Left renal cortex interstitium (tissue), 4 donors: ENCODE results near the gene ZSWIM1. TPM values are rescaled to one million over a fixed set of nuclear protein-coding genes. Genes with fewer than 3 reads are reported as not detected.
"Not testable (repeated sequence)": the region's sequence is repeated elsewhere in the genome, so short reads cannot be mapped to it uniquely, and the experiment has no call there.

Experiments
- DNase-seq, 4 donors: peaks; one replicate each; pipeline ENCODE4 v3.0.0-alpha.2; 2013; ENCODE audit warnings: low read depth in 4 of 4, low spot score in 2 of 4, missing footprints in 1 of 4
- polyA plus RNA-seq, 4 donors: library from polyadenylated mRNA; unstranded; fragments of 120-200 nt; gene quantifications; one replicate each; pipeline ENCODE4 v1.2.1, GENCODE V29; 2013; ENCODE audit not compliant: insufficient read length in 4 of 4

The ZSWIM1 gene
- polyA plus RNA-seq, 4 donors: 13.3 to 18.5 (median 15.7) TPM

DNA sequence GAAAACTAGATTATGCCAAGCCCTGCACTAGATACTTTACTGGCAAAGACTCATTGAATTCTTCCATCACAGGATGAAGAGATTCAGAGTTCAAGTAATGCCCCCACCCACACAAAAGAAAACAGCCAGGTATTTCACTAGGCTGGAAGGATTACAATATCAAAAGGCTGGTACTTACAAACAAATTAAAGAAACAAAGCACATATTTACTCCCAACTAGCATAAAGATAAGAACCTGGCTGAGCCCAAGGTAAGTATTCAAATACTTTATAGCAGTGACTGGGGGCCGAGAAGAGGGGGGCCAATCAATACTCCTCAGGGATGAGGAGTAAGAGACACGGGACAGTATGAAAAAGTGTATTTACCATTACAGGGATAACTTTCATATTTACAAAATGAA is 27.5 kb upstream of the ZSWIM1 start:
- DNase-seq: no peak

DNA sequence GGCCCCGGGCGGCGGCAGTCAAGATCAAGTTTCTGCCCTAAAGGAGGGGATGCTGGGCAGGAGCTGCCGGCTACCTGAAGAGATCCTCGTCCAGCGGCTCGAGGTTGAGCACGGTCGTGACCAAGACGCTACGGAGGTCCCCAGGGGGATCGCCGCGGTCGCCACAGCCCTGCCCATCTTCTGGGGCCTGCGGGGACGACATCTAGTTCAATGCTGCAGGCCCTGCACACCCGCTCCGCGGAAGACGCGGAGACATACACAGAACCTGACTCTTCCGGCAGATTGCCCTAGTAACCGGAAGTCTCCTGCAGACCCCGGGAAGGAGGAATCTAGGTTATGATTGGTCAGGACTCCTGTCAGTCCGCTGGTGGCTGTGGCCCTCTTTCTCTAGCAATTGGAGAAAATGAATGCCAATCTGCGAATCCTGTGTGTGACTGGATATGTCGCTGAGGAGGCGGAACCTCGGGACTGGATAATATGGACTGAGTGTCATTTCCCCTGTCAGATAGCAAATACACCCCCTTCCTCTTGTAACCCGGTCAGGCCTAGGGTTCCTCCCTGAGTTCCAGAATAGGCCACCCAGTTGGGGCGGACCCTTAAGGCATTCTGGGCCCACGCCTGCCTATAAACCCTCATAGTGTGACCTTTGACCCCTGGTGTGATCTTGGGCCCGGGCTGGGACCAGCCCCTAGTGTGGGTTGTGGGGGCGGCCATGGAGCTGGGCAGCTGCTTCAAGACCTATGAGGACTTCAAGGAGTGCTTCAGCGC is 23.7 kb upstream of the ZSWIM1 start, which contains the start of the genes ACOT8 and ZSWIM3:
Gene ACOT8, minus strand, starts transcription at position 279 of the 768 bp plus-strand sequence. Its CDS starts 77 bp downstream, at position 202.
Gene ZSWIM3, plus strand, starts transcription at position 501 of the 768 bp plus-strand sequence. Its CDS starts 212 bp downstream, at position 713.
- peak; percentile 99 to 100 (median 100) for DNase-seq

DNA sequence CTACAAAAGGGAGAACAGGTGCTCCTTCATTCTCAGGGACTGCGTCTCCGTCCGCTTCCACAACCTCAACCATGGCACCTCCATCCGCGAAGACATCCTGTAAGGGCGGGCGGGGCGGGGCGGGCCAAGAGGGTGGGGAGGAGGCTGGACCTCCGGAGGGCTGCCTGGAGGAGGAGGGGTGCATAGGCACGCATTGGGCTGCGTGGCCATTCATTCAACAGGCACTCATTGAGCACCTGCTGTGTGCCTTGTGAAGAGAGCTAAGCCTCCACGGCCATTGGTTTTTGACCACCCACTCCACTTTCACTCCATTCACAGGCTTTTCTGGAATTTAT is 23.2 kb upstream of the ZSWIM1 start:
- DNase-seq: no peak

DNA sequence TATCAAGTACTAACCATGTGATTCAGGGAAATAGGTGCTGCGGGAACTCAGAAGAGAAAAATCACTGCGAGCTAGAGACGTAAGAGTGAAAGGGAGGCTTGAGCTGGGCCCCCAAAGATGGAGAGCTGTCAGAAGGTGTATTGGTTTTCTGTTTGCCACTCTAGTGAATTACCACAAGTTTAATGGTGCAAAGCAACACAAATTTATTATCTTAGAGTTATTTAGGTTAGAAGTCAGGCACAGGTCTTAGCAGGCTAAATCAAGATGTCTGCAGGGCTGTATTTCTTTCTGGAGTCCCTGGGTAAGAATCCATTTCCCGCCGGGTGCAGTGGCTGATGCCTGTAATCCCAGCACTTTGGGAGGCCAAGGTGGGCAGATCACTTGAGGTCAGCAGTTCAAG is 21.1 kb upstream of the ZSWIM1 start:
- peak in 1 of 4 donors; percentile 24 for DNase-seq

DNA sequence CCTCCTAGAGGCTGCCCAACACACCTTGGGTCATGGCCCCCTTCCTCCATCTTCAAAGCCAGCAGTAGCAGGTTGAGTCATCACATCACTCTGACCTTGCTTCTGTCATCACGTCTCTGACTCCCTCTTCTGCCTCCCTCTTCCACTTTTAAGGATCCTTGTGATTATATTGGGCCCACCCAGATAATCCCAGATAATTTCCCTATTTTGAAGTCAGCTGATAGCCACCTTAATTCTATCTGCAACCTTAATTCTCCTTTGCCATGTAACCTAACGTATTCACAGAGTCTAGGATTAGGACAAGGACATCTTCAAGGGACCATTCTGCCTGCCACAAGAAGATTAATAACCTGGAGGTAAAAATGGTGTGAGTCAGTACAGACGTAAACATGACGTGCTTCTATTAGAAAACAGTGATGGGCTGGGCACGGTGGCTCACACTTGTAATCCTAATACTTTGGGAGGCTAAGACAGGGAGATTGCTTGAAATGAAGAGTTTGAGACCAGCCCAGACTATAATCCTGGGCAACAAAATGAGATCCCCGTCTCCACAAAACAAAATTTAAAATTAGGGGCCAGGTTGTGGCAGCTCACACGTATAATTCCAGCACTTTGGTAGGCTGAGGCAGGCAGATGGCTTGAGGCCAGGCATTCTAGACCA is 20.3 kb upstream of the ZSWIM1 start:
- no peak for DNase-seq

DNA sequence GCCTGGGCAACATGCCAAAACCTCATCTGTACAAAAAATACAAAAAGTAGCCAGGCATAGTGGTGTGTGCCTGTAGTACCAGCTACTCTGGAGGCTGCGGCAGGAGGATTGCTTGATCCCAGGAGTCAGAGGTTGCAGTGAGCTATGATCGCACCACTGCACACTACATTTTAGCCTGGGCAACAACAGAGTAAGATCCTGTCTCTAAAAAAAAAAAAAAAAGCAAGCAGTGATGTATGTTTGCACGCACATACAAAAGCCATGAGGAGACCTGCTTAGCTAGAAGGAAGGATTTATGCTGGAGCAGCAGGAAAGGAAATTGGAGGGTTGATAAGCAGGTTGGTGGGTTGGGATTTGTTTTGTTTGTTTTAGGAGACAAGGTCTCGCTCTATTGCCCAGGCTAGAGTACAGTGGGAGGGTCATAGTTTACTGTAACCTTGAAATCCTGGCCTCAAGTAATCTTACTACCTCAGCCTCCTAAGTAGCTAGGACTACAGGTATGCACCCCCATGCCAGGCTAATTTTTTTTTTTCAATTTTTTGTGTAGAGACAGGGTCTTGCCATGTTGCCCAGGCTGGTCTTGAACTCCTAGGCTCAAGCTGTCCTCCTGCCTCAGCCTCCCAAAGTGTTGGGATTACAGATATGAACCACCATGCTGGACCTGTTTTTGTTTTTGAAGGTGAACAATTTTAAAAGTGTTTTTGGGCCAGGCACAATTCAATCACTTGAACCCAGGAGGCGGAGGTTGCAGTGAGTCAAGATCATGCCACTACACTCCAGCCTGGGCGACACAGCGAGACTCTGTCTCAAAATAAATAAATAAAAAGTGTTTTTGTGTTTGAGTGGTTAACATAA is 19.6 kb upstream of the ZSWIM1 start:
- no peak for DNase-seq

DNA sequence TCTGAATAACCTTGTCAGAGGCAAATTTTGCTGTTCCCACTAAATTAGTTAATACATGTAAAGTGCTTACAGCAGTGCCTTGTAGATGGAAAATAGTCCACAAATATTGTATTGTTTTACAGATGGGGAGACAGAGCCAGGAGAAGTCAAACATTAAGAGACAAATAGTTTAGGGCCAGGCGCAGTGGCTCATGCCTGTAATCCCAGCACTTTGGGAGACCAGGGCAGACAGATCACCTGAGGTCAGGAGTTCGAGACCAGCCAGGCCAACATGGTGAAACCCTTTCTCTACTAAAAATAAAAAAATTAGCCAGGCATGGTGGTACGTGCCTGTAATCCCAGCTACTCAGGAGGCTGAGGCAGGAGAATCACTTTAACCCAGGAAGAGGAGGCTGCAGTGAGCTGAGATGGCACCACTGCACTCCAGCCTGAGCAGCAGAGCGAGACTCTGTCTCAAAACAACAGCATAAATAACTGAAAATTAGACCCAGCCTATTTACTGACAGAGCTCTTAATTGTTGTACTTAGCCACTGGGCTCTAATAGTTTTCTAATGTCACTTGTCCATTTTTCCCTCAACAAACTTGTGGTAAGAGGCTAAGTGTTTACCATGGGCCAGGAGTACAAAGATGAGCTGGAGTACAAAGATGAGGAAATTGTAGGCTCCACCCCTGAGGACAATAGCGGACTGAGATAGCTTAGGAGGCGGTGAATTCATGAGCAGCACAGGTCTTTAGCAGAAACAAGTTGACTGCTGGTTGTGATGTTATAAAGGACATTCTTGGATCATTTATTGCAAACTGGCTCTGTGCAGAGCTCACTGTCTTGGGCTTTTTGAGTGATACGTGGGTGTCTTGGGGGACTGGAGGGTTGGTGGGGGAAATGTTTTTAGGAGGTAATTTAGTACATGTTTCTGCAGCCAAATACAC is 17.2 kb upstream of the ZSWIM1 start:
- DNase-seq: no peak

DNA sequence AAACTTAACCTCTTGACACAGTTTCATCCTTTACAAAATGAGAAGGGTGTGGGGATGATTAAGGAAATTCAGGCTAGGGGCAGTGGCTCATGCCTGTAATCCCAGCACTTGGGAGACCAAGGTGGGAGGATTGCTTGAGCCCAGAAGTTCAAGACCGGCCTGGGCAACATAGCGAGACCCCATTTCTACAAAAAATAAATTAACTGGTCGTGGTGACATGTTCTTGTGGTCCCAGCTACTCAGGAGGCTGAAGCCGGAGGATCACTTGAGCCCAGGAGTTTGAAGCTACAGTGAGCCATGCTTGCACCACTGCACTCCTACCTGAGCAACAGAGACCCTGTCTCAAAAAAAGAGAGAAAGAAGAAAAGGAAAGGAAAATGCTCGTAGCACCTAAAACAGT is 14.6 kb upstream of the ZSWIM1 start:
- no peak for DNase-seq

DNA sequence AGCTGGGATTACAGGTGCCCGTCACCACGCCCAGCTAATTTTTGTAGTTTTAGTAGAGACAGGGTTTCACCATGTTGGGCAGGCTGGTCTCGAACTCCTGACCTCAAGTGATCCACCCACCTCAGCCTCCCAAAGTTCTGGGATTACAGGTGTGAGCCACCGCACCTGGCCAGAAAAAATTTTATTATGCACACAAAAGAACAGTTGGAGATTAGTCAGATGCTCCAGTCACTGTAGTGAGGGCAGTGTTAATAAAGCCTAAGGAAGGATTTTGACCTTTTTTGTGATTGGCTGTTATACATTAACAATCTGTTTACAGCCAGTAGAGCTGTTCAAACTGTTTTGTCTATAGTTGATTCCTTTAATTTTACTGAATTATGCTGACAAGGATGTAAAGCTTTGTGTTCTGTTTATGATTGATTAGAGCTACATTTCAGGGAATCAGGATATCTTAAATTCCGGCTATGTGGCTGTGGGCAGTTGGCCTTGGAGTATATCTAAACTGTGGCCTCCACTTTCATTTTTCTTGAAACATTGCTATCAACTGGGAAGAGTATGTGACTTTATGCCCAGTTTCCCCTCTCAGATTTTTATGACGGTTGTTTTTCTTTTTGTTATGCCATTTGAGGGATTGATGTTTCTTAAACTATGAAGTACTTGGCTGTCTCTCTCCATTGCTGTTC is 13.8 kb upstream of the ZSWIM1 start:
- no peak for DNase-seq

DNA sequence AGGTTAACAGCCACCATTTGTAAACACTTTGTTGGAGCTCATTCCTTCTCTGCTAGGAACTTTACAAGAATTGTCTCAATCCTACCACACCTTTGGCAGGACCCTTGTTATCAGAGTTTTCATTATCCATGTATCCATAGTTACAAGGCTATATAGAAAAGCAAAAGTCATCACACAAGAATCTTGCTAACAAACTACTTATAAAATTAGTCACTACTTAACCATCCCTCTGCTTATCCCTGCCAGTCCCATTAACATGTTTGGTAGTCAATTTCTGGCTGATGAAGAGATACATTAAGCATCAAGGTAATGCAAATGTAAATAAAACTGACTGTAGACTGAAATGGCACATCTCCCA is 13.2 kb upstream of the ZSWIM1 start:
- DNase-seq: no peak

DNA sequence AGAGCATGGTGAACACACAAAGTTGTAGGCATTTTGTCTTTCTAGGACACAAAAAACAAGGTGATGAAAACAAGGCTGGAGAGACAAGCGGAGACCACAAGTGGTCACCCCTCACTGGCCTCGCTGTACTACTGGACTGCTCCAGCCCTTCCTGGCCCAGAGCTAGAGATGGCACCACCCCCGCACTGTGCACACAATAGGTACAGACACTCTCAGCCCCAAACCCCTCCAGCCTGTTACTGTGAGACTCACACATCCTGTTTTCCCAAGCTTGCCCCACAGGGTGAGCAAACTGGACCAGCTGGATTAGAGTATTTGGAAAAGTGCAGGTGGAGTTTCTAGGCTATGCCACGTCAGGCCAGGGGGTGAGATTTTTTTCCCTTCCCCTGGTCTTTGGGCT is 8.4 kb upstream of the ZSWIM1 start:
- DNase-seq: no peak

DNA sequence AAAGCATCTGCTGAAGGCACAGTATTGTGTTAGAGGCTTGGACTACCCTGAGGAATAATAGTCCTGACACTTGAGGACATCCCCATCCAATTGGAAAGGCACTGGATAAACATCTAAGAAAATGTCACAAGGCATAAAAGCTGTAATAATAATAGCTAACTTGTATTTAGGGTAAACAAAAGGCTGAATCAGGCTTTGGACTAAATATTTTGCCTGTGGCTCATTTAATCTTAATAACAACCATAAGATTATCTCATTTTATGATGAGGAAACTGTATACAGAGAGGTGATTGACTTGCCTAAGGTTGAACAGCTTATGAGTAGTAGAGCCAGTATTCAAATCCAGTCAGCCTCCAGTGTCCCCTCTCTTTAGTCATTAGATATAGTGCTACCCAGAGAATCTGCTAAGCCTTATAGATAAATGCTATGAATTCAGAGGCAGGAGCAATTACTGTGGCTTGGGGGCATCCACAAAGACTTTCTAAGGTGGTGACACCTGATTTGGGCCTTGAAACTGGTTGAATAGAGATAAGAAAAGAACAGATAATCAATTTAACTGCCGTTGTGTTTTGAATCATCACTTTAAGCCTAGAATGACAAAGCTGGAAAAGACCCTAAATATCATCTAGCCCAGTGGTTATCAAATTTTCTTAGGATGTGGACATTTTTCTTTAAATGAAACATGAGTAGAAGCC is 7.5 kb upstream of the ZSWIM1 start:
- DNase-seq: no peak

DNA sequence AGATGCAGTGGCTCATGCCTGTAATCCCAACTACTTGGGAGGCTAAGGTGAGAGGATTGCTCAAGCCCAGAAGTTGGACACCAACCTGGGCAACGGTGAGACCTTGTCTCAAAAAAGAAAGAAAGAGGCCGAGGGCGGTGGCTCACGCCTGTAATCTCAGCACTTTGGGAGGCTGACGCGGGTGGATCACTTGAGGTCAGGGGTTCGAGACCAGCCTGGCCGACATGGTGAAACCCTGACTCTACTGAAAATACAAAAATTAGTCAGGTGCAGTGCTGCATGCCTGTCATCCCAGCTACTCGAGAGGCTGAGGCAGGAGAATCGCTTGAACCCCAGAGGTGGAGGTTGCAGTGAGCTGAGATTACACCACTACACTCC is 6.9 kb upstream of the ZSWIM1 start:
- not testable (repeated sequence) for DNase-seq

DNA sequence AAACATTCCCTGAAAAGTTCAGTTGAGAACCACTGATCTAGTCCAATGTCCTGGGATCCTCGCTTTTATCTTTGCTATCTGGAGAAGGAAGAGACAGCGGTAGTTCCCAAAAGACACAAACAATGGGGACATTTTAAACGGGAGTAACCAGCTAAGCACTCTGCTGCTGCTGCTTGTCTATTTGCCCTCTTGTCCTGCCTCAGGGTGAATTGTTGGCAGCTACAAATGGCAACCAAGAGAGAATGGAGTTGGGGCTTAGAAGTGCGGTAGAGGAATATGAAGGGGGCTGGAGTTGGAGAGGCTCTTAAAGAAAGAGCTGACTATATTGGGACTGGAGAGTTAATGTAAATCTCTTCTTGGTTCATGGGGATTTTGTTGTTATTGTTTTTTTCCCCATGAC is 6.5 kb upstream of the ZSWIM1 start:
- DNase-seq: no peak

DNA sequence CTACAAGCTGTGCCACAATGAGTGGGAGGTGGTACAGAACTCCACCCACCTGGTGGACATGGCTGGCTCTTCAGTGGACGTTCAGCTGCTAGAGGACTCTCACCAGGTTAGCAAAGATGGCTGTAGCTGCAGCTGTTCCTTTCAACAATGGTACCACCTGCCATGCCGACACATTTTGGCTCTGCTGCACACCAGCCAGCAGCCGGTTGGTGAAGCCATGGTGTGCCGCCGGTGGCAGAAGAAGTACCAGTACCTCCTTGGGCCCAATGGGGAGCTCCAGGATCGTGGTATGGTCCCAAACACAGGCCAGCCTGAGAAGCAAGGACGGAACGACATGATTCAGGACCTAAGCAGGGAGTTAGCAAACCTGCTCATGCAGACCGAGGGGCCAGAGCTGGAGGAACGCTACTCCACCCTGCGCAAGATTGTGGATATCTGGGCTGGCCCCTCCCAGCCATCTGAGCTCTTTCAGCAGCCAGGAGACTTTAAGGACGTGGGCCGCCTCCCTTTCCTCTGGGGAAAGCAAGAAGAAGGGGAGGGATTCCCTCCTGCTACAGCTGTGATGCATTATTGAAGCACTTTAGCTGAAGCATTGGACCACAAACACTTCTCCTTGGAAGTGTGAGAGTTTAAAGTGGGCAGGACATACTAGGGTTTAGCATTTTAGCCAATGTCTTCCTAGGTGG is 2.8 kb upstream of the ZSWIM1 start:
- DNase-seq: no peak

DNA sequence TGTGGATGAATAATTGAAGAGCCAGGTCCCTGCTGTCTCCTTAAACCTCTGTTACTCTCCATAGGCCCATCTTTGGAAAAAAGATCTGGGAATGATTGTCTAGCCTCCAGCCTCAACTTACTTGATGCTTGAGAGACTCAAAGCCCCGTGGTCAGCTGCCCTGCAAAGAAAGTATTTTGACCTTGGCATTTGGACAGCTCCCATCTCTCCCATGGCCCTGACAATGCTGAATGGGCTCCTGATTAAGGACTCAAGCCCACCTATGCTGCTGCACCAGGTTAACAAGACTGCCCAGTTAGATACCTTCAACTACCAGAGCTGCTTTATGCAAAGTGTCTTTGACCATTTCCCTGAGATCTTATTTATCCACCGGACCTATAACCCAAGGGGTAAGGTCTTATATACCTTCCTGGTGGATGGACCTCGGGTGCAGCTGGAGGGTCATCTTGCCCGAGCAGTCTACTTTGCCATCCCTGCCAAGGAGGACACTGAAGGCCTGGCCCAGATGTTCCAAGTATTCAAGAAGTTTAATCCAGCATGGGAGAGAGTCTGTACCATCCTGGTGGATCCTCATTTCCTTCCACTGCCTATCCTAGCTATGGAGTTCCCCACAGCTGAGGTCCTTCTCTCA is 1.6 kb downstream of the ZSWIM1 start:
- no peak for DNase-seq

DNA sequence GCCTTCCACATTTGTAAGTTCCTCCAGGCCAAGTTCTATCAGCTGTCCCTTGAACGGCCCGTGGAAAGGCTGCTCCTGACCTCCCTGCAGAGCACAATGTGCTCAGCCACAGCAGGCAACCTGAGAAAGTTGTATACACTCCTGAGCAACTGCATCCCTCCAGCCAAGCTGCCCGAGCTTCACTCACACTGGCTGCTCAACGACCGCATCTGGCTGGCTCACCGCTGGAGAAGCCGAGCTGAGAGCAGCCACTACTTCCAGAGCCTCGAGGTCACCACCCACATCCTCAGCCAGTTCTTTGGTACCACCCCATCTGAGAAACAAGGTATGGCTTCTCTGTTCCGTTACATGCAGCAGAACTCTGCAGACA is 2.1 kb downstream of the ZSWIM1 start:
- DNase-seq: no peak
